Left ventricle myocardium inferior (tissue), 1 donor: Measurements from ENCODE around the gene TMLHE. TPM values are rescaled to one million over a fixed set of nuclear protein-coding genes. Genes with fewer than 3 reads are reported as not detected.
"Not testable (repeated sequence)": the region's sequence is repeated elsewhere in the genome, so short reads cannot be mapped to it uniquely, and the experiment has no call there.

Experiments used
- DNase-seq: peaks from one replicate; pipeline ENCODE4 v3.0.0-alpha.2; 2020
- H3K27ac ChIP-seq: fragments of 200-600 bp; replicated peaks from 2 replicates; pipeline ENCODE4 v1.8.0; 2021
- H3K27me3 ChIP-seq: fragments of 200-600 bp; 2 replicates; pipeline ENCODE4 v1.8.0; 2021; ENCODE audit warnings: low read depth
- H3K36me3 ChIP-seq: fragments of 200-600 bp; 2 replicates; pipeline ENCODE4 v1.8.0; 2021
- H3K4me1 ChIP-seq: fragments of 200-600 bp; 2 replicates; pipeline ENCODE4 v1.8.0; 2021
- H3K4me3 ChIP-seq: fragments of 200-600 bp; 2 replicates; pipeline ENCODE4 v1.8.0; 2021; ENCODE audit warnings: mild to moderate bottlenecking, moderate library complexity
- H3K9me3 ChIP-seq: fragments of 200-600 bp; replicated peaks from 2 replicates; pipeline ENCODE4 v1.8.0; 2021
- CTCF ChIP-seq: fragments of 200-600 bp; IDR thresholded peaks from 2 replicates; pipeline ENCODE4 v1.8.0; 2021; ENCODE audit warnings: antibody characterized with exemption, mild to moderate bottlenecking, borderline replicate concordance
- intact Hi-C: fragments of 100-400 bp; cut with micrococcal nuclease; formaldehyde crosslinking; loops from one replicate; pipeline ENCODE4 v1.11.0; 2022
- total RNA-seq: library from RNA; stranded (reverse); fragmentation: NEBNext Ultra II Directional; extraction: Animal tissue kit (Norgen Biotek cat#: 25700); gene quantifications from one replicate; pipeline ENCODE4 v1.2.1, GENCODE V29; 2021
- donor health status: DM: no; HTN: yes; CAD: no; lungs with severe emphysema.

TMLHE gene
- total RNA-seq, 1 donor from 2014 or later, result 41.8 TPM

GRCh38 chrX:155632431-155633100 lies 19.8 kb upstream of the TMLHE start:
- H3K27me3 ChIP-seq, result no peaks in the 10 kb centered on the region
- intact Hi-C loops, result no loop called here
- H3K27ac ChIP-seq, result peak overlapping the region; percentile 12
- TF ChIP-seq CTCF, result no peak
- H3K36me3 ChIP-seq, result no peaks in the 10 kb centered on the region
- H3K4me3 ChIP-seq, result no peak overlapping the region
- no peaks in the 10 kb centered on the region for H3K4me1 ChIP-seq
- DNase-seq, result no peak
- H3K9me3 ChIP-seq, result peaks cover 18% of the 10 kb centered on the region

DNA sequence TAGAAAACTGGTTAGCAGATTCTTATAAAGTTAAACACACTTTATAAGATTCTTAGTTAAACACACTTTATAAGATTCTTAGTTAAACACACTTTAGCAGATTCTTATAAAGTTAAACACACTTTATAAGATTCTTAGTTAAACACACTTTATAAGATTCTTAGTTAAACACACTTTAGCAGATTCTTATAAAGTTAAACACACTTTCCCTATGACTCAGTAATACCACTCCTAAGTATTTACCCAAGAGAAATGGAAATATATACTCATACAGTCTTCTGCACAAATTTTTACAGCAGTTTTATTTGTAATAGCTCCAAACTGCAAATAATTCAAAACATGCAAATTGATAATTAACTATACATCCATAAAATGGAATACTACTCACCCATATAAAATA lies 7.4 kb upstream of the TMLHE start:
- H3K4me1 ChIP-seq, H3K4me3 ChIP-seq, H3K36me3 ChIP-seq, intact Hi-C loops, H3K9me3 ChIP-seq, DNase-seq, H3K27me3 ChIP-seq, H3K27ac ChIP-seq: not testable (repeated sequence)

DNA sequence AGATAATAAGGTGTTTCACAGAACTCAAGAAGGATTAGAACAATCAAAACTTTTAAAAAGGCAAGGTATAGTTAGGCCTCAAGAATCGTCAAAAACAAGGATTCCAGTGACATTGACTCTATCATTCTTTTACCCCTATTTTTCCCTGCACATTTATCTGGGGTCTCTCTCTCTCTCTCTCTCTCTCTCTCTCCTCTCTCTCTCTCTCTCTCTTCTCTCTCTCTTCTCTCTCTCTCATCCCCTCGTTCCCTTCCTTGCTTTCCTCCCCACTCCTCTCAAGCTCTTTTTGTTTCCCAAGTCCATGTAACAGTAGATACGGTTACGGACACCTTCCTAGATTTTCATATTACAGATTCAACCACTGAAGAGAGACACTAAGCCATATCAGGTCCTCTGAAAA lies 3.2 kb upstream of the TMLHE start:
- intact Hi-C loops, result no loop called here
- Histone ChIP-seq H3K27ac (no peak overlapping the region), H3K4me1 (peaks cover 10% of the 10 kb centered on the region), H3K36me3 (no peaks in the 10 kb centered on the region), H3K4me3 (no peak overlapping the region), H3K9me3 (no peaks in the 10 kb centered on the region), H3K27me3 (no peaks in the 10 kb centered on the region)
- TF ChIP-seq CTCF, result no peak
- DNase-seq, result no peak

GRCh38 chrX:155613927-155614559 lies 1.3 kb upstream of the TMLHE start:
- DNase-seq, result no peak
- Histone ChIP-seq H3K4me1 (peaks cover 10% of the 10 kb centered on the region), H3K4me3 (no peak overlapping the region), H3K9me3 (no peaks in the 10 kb centered on the region), H3K27me3 (no peaks in the 10 kb centered on the region), H3K36me3 (no peaks in the 10 kb centered on the region), H3K27ac (no peak overlapping the region)
- TF ChIP-seq CTCF, result no peak
- intact Hi-C loops, result no loop called here

- no peak for TF ChIP-seq CTCF
- Histone ChIP-seq H3K27me3 (no peaks in the 10 kb centered on the region), H3K27ac (peak overlapping the region; percentile 95), H3K4me1 (peaks cover 10% of the 10 kb centered on the region), H3K9me3 (peaks cover 4% of the 10 kb centered on the region), H3K4me3 (peak overlapping the region; percentile 80), H3K36me3 (no peaks in the 10 kb centered on the region)
- DNase-seq, result no peak
- intact Hi-C loops, result no loop called here
Observed at GRCh38 chrX:155611302-155611701, 1.4 kb downstream of the TMLHE start.

DNA sequence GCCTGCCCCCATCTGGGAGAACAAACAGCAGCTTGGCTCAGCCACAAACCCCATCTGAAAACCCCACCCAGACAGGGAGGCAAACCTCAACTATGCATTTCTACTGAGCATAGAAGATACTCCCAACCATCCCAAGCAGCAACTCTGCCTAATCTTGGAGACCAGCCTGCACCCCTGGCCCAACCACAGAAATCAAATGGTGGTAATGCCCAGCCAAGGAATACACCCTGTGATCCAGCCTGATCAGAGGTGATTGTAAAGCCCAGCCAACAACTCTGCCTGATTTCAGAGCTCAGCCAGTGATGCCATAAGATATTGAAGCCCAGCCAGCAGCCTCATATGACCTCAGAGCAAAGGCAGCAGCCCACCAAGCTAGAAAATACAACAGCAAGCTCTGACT lies 19.8 kb downstream of the TMLHE start:
- Histone ChIP-seq H3K9me3 (peaks cover 59% of the 10 kb centered on the region), H3K4me1 (no peaks in the 10 kb centered on the region), H3K27ac (no peak overlapping the region), H3K36me3 (peaks cover 15% of the 10 kb centered on the region), H3K27me3 (no peaks in the 10 kb centered on the region), H3K4me3 (no peak overlapping the region)
- DNase-seq, result no peak
- TF ChIP-seq CTCF, result no peak
- intact Hi-C loops, result no loop called here
